Measurements from ENCODE around the gene B3GALT5.

B3GALT5 gene

DNA sequence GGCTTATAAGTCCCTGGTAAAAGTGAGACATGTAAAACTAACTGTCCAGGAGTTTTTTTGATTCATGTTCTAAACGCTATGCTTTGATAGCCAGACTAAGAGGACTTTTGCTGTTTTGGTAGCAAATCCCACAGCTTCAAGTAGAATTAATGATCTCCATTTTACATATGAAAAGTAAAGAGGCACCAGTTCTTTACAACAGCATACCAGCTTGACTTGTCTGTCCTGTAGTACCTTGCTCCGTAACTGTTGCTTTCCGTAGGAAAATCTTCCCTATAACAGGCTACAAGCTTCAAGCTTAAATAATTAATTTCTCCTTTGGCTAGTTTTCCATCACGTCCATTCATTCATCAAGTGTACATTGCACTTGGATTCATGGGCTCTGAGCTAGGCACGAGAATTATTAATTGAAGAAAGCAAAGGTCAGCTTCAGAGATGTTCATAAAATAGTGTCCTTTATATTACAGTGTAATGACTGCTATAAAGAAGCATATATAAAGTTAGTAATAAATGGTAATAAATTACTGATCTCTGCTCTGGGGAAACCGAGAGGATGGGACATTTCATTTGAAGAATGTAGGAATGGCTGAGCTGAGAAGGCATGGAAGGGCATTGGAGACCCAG, 29.2 kb downstream of the B3GALT5 start:
- DNase-seq (ENCODE audit: insufficient read length, low spot score) (no peak), FAIRE-seq (no peak)

DNA sequence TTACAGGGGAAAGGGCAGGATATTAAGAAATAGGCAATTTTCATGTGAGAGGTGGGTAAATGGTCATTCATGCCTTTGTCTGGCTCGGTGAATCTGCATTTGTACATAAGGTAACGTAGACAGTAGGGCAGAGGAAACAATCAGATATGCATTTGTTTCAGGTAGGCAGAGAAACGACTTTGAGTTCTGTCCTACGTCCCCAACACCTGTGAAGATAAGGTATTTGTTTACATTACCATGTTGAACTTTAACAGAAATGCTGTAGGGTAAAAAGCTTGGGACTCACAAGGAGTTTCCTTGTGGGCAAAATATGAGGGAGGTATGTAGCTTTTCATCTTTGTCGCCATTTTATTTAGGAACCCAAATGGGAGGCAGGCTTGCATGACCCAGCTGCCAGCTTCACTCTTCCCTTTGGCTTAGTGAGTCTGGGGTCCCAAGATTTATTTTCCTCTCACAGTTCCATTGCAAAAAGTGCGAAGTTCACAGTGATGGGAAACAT, 31.4 kb downstream of the B3GALT5 start:
- no peak for FAIRE-seq
- no peak for DNase-seq (ENCODE audit: insufficient read length, low spot score)

DNA sequence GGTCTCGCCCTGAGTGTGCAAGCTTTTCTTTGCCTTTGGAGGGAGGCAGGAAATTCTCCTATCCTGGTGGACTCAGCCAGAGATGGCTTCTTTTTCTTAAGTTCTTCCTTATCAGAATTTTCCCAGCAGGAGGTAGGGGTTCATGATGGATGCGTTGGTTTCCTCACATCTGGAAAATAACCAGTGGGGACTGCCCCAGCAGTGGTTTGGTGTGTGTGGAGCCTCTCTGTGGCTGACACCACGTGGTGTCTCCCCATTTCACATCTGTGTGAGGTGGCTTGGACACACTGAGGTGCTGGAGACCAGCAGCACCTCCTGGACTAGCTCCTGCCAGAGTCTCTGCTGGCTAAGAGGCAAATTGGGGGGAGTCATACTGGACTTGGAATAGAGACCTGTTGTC, 32.6 kb downstream of the B3GALT5 start:
- no peak for FAIRE-seq
- no peak for DNase-seq (ENCODE audit: insufficient read length, low spot score)

DNA sequence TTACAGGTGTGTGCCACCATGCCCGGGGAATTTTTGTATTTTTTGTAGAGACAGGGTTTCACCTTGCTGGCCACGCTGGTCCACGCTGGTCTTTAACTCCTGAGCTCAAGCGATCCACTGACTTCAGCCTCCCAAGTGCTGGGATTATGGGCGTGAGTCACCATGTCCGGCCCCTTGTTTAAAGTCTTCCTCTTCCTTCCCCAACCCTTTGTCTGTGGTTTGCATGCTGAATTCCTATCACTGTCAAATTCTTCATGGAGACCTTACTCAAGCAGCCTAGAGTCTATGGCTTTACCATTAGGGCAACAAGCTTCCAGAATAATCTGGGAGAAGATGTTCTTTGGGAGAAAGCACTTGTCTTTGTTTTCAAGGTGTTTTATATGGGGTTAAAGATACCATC, 34.7 kb downstream of the B3GALT5 start:
- FAIRE-seq (no peak), DNase-seq (ENCODE audit: insufficient read length, low spot score) (no peak)

DNA sequence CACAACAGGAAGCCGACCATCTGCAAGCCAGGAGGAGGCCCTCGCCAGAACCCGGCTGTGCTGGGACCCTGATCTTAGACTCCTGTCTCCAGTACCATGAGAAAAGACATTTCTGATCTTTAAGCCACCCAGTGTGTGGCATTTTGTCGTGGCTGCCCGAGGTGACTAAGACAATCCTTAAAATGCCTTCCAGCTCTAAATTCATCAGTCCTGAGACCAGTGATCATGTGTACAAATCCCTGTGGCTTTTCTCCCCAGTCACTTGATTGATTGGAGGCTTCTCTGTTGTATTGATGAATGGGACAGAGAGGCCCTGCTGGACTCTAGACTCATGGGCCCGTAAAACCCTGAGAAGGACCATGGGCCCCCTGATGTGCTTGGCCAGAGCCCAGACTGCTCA, 36.1 kb downstream of the B3GALT5 start:
- DNase-seq (ENCODE audit: insufficient read length, low spot score) (no peak), FAIRE-seq (no peak)

DNA sequence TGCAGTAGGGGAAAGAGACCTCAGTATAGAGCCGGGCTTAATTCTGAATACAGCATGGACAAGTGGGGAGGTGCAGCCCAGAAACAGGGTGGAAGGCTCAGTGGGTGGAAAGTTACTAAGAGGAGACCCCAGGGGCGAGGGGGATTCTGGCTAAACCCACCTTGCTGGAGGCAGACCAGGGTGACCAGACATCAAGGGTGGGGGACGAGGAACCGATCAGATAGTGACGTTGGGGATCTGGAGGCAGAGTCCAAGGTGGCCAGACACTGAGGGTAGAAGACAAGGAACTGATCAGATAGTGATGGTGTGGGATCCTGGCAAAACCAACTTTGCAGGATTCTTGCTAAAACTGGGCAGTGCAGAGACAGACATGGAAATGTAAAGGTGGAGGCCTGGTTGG, 36.8 kb downstream of the B3GALT5 start:
- FAIRE-seq (no peak), DNase-seq (ENCODE audit: insufficient read length, low spot score) (no peak)

DNA sequence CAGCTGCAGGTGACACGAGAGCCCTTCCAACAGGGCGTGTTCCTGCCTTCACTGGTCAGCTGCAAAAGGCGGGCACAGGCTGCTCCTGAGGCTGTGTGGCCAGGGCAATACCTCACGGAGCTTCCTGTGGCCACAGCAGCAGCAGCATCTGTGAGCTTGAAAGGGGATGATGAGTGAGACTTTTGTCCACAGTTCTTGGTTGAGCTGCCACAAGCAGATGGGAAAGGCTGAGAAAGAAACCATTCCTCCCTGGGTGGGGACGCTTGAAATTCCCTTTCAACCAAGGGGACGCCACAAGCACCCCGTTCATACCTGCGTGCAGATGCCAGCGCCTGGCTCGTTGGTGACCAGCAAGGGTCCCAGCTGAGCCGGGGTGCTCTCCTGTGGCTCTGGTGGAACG, 37.6 kb downstream of the B3GALT5 start:
- DNase-seq (ENCODE audit: insufficient read length, low spot score) = no peak
- no peak for FAIRE-seq

DNA sequence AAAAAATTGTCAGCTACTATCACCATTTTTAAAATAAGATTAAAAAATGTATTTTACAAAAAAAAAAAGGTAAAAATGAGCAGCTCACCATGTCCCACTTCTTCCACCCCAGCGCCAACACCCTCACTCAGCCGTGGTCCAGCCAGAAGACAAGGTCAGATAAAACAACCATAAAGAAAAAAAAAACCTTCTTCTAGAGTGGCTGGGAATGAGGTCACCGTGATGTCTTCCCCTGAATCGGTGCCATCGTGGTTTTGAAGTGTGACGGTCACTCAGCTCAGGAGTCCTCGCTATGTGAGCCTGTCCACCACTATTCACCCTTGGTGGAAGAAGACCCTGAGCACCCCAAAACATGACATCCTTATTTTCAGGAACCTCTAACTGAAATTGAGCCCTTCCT, 38.1 kb downstream of the B3GALT5 start:
- no peak for FAIRE-seq
- DNase-seq (ENCODE audit: insufficient read length, low spot score) = no peak

DNA sequence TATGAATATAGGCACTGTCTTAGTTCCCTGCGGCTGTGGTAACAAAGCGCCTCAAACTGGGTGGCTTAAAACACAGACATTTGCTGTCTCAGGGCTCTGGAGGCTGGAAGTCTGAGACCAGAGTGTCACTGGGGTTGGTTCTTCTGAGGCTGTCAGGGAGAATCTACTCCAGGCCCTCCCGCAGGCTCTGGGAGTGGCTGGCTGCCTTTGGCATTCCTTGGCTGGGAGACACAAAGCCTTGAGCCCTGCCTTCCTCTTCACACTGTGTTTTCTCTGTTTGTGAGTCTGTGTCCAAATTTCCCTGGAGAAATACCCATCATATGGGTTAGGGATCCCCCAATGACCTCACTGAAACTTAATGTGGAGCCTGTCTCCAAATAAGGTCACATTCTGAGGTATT, 38.5 kb downstream of the B3GALT5 start:
- no peak for FAIRE-seq
- no peak for DNase-seq (ENCODE audit: insufficient read length, low spot score)

DNA sequence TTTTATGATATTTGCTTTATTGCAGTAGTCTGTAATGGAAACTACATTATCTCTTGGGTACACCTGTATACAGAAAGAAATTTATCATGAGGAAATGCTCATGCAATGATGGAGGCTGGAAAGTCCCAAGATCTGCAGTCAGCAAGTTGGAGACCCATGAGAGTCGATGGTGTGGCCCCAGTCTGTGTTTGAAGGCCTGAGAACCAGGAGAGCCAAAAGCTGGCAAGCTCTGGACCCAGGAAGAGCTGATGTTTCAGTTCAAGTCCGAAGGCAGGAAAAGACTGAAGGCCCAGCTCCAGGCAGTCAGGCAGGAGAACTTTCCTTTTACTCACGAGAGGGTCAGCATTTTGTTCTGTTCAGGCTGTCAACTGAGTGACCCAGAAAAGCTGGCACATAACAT, 42.2 kb downstream of the B3GALT5 start:
- FAIRE-seq = no peak

DNA sequence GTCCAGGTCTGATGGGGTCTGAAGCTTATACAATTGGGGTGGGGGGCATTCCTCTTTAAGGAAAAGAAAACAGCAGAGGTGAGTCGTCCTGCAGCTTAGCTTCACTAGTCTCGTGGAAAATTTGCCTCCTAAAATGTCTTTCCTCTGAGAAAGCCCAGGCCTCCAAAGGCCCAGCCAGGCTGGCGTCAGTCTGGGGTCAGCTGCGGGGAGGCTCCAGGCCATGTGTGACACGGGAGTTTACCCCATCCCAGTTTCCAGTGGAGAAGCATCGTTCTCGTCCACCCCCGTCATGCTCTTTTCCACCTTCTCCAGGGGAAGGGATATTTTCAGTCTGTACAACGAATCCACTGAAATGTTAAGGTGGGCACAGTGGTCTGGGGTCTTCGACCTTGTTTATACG, 42.8 kb downstream of the B3GALT5 start:
- no peak for FAIRE-seq
- no peak for DNase-seq (ENCODE audit: insufficient read length, low spot score)

More for the DNA sequence above, 42.2 kb downstream of the B3GALT5 start:
- no peak for DNase-seq (ENCODE audit: insufficient read length, low spot score)

DNA sequence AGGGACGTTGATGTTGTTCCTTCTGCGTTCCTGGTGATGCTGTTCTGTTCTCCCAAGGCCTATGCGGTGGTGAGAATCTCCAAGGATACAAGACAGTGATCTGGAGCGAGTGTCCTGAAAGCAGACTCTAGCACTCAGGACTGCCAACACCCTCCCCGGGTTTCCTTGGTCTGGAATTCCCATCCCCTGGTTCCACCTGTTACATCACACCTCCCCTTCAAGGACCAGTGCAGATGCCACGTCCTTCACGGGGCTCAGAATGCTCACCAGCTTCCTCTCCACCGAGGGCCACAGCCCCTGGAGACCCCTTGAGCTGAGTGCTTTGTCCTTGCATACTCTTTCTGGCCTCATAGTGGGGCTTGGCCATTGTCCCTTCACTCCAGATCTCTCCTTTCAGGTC, 43.5 kb downstream of the B3GALT5 start:
- DNase-seq (ENCODE audit: insufficient read length, low spot score) (no peak), FAIRE-seq (no peak)

DNA sequence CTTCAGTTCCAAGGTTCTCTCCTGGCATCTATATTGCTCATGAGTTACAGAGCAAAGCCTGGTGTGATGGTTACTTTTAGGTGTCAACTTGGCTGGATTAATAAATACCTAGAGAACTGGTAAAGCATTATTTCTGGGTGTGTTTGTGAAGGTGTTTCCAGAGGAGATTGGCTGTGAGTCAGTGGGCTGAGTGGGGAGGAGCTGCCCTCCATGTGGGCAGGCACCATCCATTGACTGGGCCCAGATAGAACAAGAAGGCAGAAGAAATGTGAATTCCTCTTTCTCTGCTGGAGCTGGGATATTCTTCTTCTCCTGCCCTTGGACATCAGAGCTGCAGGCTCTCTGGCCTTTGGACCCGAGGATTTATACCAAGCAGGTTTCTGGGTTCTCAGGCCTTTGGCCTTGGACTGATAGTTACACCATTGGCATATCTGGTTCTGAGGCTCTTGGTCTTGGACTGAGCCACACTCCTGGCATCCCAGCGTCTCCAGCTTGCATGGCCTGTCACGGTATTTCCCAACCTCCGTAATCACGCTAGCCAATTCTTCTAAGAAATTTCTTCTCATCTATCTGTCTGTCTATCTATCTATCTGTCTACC, 44.5 kb downstream of the B3GALT5 start:
- FAIRE-seq = no peak

DNA sequence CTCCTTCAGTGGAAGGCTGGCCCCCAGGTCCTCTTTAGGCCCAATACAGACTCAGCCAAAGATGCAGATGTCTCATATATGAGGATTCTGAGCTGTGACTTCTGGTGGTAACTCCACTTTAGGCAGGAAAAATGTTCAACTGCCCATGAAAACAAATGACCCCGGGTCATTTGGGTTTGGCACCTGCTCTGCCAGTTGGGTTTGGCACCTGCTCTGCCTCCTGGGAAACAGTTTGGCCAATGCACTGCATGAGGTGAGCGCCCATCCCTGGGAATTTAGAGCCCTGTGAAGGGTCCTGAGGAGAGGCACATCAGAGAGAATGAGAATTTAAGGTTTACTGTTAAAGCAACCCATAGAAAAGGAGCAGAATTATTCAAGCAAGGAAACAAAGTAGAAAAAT, 45.3 kb downstream of the B3GALT5 start:
- DNase-seq (ENCODE audit: insufficient read length, low spot score) (no peak), FAIRE-seq (no peak)

More for the DNA sequence above, 44.5 kb downstream of the B3GALT5 start:
- no peak for DNase-seq (ENCODE audit: insufficient read length, low spot score)

DNA sequence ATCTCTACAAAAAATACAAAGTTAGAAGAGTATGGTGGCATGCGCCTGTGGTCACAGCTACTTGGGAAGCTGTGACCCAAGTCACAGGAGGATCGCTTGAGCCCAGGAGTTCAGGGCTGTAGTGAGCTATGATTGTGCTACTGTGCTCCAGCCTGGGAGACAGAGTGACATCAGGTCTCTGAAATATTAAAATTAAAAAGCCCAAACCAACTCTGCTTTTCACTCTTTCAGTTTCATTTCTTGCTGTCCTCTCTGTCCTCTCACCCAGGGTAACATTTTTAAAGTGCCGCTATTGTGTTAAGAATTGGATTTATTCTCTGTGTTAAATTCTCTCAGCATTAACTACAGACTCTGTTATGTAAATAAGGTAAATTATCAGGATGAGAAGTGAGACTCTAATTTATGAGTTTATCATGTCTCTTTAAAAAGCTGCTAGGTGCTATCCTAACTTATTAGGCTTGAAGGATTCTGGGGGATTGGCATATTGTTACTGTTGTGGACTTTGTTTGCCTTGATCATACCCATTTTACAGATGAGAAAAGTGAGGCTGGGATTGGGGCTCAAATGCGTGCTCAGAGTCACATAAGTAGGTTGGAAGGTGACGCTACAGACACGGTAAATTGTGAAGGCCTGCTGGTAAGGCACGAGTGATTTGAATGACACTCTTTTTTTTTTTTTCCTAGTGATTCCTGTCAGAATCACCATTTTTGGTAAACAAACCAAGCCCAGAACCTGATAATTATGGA, 46.5 kb downstream of the B3GALT5 start:
- FAIRE-seq = no peak

DNA sequence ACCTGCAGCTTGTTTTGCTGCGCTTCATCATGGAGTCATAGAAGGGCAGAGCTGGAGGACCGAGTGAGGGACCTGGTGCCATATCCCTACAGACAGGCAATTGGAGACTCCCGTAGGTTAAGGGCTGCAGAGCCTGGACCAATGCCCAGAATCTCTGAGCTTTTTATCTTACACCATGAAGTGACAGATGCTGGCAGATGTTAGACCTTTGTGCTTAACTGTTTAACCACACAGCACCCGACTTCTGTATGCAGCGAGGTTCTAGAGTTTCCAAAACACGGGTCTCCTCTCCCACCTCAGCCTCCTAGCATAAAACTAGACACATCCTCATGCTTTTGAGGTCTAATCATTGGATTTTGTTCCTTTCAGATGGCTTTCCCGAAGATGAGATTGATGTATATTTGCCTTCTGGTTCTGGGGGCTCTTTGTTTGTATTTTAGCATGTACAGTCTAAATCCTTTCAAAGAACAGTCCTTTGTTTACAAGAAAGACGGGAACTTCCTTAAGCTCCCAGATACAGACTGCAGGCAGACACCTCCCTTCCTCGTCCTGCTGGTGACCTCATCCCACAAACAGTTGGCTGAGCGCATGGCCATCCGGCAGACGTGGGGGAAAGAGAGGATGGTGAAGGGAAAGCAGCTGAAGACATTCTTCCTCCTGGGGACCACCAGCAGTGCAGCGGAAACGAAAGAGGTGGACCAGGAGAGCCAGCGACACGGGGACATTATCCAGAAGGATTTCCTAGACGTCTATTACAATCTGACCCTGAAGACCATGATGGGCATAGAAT, 47.6 kb downstream of the B3GALT5 start:
- FAIRE-seq (no peak), DNase-seq (ENCODE audit: insufficient read length, low spot score) (peak; percentile 59)

More for the DNA sequence above, 46.5 kb downstream of the B3GALT5 start:
- DNase-seq (ENCODE audit: insufficient read length, low spot score) = no peak

DNA sequence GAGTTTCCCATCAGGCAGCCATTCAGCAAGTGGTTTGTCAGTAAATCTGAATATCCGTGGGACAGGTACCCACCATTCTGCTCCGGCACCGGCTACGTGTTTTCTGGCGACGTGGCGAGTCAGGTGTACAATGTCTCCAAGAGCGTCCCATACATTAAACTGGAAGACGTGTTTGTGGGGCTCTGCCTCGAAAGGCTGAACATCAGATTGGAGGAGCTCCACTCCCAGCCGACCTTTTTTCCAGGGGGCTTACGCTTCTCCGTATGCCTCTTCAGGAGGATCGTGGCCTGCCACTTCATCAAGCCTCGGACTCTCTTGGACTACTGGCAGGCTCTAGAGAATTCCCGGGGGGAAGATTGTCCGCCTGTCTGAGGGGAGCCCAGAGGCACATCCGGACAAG, 48.4 kb downstream of the B3GALT5 start:
- DNase-seq (ENCODE audit: insufficient read length, low spot score) = no peak
- FAIRE-seq = no peak

DNA sequence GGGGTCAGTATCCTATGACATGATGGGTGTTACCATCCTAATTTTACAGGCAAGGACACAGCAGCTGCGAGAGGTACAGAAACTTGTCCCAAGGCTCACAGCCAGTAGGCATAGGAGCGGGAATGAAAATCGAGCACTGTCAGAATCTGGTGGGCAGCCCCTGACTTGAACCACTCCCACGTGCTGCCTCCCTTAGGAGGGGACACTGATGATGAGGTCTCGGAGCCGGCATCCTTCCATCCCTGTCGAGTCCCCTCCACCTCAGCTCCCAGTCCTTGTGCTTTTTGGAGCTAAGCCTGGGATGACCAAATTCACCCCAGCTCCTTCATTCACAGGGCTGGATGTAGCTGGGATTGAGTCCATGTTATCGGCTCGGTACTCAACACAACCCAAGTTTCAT, 49.0 kb downstream of the B3GALT5 start:
- DNase-seq (ENCODE audit: insufficient read length, low spot score) (no peak), FAIRE-seq (no peak)

DNA sequence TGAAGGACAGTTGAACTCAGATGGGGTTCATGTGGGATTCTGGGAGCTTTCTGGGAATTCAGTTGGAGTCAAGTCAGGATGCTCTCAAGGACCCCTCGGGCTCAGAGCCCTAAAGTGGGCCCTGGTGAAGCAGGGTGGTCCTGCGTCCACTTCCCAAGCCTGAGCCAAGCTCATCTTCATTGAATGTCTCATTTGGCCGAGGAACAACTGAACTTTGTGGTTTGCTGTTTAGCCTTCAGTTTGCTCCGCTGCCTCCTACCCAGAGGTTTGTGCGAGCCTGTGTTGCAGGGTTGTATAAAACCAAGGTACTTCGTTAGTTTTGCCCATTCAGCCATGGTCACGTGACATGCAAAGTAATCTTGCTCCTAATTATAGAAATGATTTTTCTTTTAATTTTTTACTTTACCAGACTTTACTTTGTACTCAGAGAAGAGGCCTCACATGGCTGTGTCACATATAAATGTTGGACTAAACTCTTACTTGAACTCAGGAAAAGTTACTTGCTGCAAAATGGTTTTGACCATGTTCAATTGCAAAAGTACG, 49.7 kb downstream of the B3GALT5 start:
- no peak for DNase-seq (ENCODE audit: insufficient read length, low spot score)
- FAIRE-seq = no peak

DNA sequence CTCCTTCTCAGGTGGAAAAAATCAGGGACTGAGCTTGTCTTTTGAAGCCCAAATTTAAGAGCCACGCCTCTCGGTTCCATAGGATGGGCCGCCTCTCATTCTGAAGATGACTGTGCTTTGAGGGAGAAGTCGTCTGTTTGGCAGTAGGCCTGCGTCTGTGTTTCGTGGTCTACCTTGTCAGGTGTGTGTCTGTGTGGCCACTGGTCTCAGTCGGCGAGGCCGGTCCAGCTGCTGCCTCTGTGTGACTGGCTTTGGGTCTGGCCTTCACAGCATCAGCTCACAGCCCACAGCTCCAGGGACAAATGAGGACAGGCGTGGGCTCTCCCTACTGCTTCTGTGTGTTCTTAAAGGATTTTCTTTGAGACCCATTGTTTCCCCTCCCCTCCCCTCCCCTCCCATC, 50.3 kb downstream of the B3GALT5 start:
- DNase-seq (ENCODE audit: insufficient read length, low spot score) (no peak), FAIRE-seq (no peak)

All from HTR-8/SVneo (cell line).